GM11168 (cell line): ENCODE results near the gene NFIX.

Experiments used
- in situ Hi-C: fragments of 300-500 bp; cut with MboI; formaldehyde crosslinking; loops from one replicate; pipeline ENCODE4 v1.12.0; 2022; ENCODE audit warnings: low sequenced_read_pairs; ENCODE audit not compliant: unreplicated experiment

NFIX gene

DNA sequence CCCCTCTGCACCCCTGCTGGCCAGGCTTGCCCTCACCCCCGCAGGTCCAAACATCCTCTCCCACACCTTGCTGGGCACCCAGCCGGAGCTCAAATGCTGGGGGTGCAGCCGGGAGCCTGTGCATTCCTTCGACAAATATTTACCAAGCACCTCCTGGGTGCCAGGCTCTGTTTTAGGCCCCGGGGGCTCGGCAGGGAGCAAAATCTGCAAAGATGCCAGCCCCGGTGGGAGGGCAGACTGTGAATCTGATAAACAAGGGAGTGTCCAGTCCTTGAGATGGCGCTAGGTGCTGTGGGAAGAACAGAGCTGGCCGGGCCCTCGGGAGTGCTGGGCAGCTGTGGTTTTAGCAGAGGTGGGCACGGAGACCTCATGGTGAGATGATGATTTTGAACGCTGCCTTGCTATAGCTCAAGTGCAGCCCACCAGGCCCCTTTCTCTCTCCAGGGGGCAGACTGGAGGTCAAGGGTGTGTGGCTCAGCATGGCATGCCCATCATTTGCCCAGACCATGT, 10.6 kb downstream of the NFIX start:
- in situ Hi-C loops = no loop called here

DNA sequence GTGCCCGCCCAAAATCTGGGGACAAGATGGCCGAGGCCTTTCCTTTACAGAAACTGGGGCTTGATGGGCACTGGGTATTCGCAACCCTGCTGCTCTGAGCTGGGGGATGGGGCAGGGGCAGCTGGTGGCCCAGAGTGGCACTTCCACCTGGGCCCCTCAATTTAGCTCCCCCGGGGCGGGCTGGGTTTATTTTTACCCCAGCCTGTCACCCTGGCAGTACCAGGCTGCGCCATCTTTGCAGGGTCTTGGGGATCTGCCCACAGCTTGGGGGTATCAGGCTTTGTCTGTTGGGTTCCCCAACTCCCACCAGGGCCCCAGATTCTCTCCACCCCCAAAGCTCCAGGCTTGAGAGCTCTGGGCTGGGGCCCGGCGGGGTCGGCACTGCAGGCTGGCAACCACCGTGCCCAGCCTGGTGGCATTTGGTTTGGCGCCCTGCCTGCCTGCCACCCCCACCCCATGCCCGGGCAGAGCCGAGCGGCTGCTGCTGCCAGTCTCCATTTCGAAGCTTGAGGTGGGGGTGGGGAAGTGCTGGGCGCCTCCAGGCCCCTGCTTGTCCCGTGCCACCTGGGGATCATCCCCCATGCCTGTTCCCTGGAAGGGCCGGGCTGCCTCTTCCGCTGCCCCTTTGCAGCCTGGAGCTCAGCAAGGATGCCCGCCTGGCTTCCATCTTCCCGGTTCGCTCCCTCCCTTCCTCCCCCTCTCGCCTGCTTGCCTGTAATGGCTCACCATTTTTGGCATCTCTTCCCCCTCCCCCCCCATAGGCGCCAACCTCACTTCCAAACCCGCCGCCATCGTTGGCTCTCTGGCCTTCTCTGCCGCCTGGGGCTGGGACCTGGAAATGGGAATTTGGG, 11.4 kb downstream of the NFIX start:
- in situ Hi-C loops = no loop called here

DNA sequence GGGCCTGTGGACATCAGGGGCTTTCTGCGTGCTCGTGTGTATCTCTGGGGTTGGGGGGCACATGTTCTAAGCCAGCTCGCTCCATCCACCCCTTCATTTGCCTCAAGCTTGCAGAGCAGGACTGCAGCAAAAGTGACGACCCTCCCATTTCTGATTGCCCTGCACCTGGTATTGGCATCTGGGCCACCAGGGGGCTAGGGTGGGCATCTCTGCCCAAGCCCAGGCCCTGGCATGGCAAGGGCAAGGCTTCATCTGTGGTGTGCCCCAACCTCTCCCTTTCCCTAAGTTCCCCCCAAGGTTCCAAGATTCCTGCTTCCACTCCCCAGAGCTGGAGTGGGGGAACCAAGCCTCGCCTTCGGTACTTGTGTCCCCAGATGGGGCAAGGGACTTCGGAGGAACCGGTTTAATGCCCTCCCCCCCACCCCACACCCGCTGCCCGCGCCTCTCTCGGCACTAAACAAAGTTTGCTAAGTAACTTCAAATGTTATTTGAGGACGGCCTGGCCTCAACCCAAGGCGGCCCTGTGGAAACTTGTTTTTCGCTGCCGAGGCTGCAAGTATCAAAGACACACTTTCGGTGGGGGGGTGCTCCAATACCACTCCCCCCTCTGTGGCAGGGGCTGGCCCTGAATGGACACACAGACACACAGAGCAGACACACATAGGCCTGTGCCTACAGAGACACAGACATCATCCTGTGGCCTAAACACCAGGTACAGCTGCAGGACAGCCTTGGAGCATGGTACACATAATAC, 12.2 kb downstream of the NFIX start:
- in situ Hi-C loops = no loop called here

DNA sequence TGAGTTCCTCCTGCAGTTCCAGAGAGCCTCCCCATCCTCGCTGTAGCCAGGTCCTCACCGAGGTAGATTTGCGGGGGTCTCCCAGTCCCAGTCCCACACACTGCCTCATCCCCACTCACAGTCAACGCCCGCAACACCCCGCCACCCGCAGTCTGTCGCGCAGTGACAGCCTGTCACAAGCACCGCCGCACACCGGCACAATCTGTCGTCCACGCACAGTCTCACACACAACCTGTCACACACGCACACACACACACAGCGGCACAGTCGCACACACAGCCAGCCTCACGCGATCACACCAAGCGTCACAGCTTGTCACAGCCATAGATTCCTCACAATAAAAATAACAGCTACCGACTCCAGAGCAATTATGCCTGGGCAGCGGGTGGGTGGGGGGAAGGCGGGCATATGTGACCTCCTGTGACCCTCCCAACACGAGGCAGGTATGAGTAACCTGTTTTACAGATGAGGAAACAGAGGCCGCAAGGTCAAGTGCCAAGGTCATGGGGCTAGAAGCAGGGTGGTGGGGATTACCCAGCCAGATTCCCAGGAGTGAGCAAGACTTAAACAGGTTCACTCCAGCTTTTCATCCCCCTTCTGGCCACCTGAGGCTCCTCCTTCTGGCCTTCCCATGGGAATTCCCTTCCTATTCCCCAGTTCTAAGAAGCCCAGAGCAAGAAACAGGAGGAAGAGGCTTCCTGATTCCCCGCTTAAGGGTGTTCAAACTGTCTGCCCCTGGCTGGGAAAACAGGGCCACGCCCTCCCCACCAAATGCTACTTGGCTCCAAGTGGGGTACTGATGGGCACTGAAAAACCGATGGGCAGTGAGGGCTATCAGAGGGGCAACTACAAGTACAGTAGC, 13.9 kb downstream of the NFIX start:
- in situ Hi-C loops = no loop called here

DNA sequence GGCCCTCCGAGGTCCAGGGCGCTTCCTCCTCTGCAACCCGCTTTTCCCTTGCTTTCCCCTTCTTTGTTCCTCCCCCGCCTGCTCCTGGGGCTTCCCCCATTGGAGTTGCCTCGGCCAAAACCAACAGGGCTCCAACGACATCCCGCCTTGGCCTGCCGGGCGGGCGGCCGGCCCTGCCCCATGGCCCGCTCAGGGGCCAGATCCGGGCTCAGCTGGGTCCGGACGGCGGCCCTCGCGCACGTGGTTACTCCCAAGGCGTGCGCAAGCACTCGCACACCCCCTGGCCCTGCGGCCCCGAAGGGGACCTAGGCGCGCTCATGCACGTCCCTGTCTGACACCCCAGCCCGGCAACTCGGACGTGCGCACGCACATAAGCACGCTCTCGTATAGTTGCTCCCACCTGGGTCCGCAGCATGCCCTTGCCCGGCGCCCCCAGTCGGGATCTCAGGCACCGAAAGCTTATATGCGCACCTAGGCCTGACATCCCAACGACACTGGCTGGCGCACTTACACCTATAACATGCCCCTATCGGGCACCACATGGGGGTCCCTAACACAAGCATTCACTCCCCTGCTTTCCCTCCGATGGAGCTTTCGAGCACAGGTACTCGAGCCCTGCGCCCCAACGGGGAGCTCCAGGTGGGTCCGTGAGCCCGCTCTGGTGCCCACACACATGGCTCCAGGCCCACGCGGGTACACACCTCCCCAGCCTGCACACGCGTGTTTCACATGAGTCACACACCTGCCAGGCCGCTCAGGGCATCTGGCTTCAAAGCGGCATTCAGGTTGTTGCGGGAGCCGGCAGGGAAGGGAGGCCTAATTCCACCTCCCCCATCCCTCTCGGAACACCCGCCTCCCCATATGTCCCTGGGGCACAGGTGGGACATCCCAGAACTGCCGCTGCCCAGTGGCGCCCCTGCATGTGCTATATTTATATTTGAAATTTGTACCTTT, 15.0 kb downstream of the NFIX start:
- in situ Hi-C loops = no loop called here

DNA sequence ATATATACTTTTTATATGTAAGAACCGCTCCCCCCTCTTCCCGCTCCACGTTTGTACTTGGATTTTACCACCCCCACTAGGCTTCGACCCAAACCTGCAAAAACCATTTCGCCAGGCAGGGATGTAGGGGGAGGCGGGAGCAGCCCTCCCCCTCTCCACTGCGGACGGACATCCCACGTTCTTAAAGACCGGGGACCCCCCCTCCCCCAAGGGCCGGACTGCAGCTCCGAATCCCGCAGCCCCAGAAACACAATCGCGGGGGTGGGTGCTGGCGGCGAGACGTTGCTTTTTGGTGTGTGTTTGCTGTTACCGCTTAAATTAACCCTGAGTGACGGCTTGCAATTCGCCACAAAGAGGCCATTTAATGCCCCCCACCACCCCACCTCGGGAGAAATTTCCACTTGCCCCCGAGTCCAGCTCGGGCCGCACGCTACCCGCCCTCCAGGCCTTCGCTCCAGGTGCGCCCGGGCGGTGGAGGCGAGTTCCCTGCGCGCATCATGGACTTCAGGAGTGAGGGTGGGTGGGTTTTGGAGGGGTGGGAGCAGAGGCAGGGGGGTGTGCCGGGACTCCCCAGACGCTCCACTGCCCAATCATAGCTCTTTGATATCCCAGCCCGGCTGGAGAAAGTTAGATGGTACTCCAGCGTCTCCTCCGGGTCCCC, 15.8 kb downstream of the NFIX start:
- in situ Hi-C loops = no loop called here

DNA sequence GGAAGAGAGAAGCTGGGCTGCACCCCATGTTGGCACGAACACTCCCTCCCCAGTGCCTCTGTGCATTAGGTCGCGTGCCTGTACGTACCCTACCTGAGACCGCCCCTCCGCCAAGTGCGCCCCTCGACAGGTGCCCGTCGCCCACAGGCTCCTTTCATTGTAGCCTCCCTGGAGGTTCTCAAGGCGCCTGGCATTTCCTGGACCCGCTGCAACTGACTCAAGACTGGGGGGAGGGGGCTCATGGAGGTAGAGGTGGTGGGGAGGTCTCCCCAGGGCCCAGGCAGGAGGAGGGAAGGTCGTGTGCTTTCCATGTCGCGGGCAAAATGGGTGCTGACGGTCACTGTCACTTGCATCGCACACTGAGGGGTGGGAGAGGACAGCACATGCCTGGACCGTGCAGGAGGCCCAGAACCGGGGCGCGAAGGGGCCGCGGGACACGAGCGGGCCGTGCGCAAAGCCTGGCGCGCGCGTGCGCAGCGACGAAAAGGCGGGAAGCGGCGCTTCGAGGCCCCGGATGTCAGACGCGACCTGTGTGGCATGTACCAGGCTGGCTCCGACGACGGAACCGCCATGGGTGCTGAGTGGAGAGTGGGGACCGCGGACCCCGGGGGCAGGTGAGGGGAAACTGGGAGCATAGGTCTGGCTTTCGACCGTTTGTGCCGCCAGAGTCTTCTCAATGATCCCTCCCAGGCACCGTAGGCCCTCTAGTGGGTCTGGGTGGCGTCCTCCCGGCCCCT, 16.5 kb downstream of the NFIX start:
- in situ Hi-C loops = no loop called here

DNA sequence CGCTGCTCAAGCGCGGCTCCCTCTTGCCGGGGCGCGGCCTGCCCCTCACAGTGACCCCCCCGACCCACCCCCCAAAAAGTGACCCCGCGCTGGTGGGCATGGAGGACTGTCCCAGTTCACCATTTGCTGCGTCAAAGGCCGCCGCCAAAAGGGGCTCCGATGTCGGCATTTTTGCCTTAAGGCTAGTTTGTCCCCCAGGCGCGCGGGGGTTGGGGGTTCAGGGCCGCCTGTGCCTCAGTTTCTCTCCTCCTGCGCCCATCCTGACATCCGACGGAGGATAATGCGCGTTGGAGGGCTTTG, 17.1 kb downstream of the NFIX start:
- in situ Hi-C loops = no loop called here

DNA sequence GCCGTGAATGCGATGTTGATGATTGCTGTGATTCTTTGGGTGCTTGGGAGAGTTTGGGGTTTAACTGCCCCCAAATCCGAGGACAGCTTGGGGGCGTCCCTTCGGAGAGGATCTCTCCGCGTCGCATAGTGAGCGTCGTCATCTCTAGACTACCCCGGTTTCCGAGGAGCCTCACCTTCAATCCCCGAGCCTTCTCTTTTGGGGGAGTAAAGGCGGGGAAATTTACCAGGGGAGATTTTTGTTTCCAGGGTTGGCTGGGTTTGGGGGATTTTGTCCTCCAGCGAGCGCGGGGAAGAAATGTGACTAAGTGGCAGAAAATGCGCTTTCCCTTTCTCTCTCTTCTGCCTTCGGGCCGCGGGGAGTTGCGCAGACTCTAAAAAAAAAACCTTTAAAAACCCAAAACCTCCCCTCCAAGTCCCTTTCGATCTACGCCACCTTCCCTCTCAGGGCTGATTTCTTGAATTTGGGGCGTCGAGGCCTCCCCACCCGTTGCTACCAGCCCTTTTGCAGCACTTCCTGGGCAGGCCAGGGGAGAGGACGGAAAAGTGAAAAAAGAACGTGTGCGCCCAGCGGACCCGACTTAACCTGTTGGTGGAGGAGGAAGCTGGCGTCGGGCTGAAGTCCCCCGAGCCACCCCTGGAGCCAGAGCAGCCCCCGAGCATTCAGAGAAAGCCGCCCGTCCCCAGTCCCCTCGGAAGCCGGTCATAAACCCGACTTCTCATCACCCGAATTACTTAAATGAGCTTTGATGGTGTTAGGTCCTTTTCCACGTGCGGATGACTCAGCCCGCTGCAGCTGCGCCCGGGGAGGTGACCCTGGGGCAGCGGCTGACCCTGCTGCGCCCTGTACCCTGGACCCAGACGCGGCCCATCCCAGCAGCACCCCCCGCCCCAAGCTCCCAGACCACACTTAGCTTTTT, 17.7 kb downstream of the NFIX start:
- in situ Hi-C loops = no loop called here

DNA sequence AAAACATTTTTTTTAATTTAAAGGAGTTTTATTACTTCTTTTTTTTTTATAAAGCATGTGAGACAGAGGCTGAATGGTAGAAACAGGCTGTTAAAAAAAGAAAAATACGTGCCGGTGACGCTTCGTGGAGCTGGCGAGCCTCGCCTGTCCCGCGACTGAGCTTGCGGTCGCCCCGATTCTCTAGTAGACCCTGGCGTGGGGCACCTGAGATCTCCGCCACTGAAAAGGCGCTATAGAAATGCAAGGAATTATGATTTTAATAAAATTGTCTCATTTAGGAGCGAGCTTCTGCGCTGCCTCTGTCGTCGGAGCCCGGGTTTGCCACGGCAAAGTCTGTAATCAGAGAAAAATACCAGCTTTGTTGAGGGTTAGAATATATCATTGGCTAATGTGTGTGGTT, 18.4 kb downstream of the NFIX start:
- in situ Hi-C loops = no loop called here

DNA sequence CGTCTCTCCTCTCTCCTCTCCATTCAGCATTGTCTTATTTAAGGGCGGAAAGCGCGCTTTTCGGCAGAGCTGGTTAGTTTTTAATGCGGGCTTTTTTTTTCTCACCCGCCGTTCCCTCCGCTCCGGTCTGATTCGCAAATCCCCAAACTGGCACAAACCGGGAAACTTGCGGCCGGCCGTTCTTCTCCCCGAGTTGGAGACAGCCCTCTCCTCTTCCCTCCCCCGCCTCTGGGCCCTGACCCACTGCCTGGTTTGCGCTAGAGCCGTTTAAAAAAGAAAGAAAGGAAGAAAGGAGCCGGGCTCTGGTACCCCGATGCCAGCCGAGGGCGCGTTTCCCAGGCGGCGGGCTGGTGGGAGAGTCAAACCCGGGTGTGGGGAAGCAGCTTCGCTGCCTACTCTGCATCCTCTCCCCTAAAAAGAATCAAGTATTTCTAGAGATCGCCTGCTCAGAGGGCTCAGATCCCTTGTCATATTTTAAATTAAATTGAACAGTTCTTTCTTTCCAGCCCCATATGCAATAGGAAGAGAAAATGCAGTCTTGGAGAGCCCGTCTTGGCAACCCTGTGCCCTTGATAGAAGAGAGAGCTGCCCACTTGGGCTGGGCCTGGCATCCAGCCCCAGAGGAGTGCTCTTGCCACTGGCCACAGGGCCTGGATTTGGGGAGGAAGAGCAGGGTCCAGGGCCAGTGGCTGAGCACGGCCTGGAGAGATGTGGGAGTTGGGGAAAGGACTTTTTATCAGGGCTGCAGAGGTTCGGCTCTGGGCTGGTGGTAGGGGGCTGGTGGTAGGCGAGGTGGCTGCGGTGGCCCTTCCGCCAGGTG, 19.0 kb downstream of the NFIX start:
- in situ Hi-C loops = no loop called here

DNA sequence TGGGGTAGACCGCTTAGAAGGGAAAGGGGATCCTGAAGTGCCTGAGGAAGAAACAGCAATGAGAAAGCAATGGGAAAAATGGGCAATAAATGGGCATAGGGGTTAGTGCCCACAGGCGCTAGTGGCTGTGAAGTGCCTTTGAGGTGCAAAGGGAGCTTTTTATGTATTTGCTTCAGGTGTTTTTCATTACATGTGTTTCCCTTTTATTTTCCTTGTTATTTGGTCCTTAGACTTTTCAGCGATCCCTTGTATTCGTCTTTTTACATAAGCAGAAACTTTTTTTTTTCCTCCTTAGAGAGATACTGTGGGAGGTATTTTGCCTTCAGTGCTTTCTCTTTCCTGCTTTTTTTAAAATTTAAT, 19.6 kb downstream of the NFIX start:
- in situ Hi-C loops = no loop called here

DNA sequence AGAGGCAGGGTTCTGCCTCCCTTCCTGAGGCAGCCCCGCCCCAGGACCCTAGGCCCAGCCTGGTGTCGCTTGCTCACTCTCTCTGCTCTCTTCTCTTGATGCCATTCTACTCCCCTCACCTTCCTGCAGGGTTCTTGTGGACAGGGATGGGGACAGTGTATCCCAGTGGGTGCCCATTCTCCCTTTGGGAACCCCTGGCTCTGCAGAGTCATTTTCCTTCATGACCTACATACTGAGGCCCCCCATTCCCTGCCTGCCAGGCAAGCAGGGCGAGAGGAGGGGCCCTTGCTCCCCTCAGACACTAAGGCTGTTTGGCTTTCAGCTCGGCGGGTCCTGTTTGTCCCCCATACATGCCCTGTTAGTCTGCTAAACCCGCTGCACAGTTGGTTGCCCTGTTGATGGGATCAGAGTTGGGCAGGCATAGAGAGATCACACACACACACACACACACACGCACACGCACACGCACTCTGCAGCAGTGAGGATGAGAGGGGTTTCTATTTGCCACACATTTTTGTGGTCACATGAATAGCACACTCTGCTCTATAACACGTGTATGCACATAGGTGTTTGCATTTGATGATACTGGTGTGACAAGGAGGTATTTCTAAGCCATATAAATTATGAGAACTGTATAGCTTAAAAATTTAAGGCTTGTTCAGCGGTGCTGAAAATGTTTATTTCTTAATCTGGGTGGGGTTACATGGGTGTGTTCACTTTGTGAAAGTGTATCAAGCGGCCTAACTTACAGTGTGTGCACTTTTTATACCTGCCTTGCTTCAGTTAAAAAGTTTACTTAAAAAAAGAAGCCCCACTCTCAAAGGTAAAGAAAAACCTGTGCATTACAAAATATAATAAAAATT, 20.3 kb downstream of the NFIX start:
- in situ Hi-C loops = no loop called here

DNA sequence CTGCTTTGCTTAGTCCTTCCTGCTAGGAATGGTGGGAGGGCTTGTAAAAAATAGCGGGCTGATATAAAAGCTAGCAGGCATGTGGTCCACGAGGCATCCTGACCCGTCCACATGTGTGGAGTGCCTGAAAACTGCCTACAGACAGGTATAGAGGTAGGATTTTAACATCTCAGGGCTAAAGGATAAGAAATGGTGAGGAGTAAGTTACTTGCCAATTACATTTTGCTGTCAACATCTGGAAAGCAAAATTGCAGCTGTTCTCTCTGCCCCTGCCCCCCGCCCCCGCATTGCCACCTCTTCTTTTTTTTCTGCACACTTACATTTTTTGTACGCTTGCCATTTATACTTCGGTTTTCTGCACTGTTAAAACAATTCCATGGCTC, 21.0 kb downstream of the NFIX start:
- in situ Hi-C loops = no loop called here

DNA sequence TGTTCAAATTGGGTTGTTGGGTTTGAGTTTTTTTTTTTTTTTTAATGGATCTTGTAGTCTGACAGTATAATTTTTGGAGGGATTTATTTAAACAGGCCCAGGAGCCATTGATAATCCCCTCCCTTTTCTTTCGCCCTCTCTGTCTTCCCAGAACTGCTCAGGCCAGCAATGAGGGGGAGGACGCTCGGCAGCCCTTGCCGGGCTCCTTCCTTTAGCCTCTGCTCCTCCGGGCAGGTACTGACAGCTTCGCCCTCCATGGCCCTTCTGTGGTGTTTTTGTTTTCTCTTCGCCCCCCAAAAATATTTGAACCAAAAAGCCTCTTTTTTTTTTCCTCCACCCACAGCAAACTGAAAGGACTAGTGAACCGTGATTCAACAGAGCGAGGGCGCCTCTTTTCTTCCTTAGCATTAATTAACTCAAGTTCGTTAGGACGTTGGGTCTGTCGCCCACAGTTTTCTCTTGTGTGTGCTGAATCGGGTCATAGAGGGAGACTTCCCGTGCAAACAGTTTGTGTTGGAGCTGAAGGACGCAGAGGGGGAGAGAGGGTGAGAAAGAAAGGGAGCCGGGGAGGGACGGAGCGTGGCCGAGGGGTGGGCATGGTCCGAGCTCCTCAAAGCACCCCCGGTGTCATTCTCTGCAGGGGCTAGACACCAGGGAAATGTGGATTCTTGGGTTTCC, 21.5 kb downstream of the NFIX start:
- in situ Hi-C loops = no loop called here
